HG03103 (cell line): ENCODE data around the gene SPATA1.

Experiments
- ATAC-seq: cut with Tn5 transposase; IDR thresholded peaks from one replicate; pipeline ENCODE4 v1.9.1; 2021; ENCODE audit warnings: low read depth; ENCODE audit not compliant: unreplicated experiment

SPATA1 gene, protein sequence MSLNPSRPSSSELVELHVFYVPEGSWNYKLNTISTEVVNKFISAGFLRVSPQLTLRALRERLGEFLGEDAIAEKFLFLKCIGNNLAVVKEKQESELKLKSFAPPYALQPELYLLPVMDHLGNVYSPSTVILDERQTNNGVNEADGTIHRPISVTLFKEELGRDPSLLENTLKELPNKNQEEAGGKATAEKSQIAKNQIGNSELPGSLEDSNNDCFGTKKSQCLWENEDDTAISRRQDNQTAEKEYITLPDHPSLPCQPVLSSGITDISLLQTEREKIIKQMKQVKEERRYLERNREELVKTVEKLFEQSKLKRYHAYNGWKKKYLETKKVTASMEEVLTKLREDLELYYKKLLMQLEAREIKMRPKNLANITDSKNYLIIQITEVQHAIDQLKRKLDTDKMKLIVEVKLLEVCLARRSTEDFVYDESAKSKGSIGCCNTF

GRCh38 chr1:84506002-84506728, at the start of gene SPATA1, which contains the start of gene GNG5:
SPATA1 (plus strand) TSS chr1:84506386; CDS start chr1:84516360, 9,974 bp downstream.
GNG5 (minus strand) TSS chr1:84506581; CDS start chr1:84506091, 490 bp downstream.
- ATAC-seq, result peak; percentile 79

GRCh38 chr1:84462118-84462517, 44.1 kb upstream of the SPATA1 start:
- no peak for ATAC-seq

DNA sequence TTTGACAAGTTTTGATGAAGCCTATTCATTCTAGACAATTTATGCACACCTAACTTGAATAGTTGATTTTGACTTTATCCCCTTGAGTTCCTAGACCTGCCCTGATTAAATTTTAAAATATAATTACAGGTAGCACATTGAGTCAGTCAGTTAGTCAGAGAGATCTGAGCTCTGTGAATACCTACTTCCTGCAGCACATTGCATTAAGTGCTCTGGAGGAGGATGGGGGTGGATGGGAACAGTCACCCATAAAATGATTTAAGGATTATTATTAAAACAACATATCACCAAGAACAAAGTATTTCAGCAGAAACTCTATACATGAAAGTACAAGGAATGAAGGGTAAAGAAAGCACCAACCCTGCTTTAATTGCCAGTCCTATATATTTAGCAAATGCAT, 38.9 kb upstream of the SPATA1 start:
- ATAC-seq, result no peak

DNA sequence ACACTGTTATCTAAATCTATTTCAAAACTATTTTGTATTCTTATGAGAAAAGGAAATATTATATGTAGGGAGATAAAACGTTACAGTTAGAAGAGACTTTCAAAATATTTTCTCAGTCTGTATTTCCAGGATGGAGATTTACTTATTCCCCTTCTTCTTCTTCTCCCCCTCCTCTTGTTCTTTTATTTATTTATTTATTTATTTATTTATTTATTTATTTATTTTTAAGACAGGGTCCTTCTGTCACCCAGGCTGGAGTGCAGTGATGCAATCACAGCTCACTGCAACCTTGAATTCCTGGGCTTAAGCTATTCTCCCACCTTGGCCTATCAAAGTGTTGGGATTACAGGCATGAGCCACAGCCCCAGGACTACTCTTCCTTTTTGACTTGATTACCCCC, 30.0 kb upstream of the SPATA1 start:
- ATAC-seq, result no peak

DNA sequence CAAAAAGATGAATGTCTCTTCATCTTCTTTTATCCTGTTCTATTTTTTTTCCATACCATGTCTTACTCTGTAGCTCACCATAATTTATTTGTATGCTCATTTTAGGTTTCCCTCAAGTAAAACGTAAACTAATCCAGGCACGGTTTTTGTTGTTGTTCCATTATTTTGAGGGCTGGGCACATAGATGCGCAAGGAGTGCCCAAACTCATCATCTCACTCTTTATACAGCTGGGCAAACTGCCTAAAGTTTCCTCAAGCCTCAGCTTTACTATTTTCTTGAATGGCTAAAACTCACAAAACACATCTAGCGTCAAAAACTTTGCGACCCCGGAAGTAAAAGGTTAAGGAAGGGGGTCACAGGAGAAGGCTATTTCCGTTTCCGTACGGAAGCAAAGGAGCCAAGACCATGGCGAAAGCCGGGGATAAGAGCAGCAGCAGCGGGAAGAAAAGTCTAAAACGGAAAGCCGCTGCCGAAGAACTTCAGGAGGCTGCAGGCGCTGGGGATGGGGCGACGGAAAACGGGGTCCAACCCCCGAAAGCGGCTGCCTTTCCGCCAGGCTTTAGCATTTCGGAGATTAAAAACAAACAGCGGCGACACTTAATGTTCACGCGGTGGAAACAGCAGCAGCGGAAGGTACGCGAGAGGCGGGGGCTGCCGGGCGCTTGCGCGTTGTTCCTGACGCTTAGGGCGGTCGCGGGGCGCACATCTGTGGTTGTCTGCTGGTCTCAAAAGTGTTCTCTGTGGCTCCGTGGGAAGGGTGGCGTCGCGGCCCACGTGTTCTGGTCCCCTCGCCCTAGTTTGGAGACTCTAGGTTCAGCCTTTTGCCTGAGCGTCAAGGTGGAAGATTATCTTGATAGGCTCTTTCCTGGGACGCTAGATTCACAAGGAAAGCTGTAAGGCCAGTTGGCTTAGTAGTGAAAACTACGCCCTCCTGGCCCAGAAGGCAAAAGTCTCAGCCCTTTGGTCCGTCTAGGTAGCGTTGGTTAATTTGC, 27.0 kb upstream of the SPATA1 start, which contains the start of gene RPF1:
Gene RPF1 (plus strand): TSS at position 391 of the 993 bp plus-strand sequence. CDS start 16 bp downstream, at position 407.
- peak; percentile 91 for ATAC-seq

GRCh38 chr1:84479998-84480397, 26.2 kb upstream of the SPATA1 start:
- no peak for ATAC-seq

- no peak for ATAC-seq
Observed at GRCh38 chr1:84480650-84481049, 25.5 kb upstream of the SPATA1 start.

DNA sequence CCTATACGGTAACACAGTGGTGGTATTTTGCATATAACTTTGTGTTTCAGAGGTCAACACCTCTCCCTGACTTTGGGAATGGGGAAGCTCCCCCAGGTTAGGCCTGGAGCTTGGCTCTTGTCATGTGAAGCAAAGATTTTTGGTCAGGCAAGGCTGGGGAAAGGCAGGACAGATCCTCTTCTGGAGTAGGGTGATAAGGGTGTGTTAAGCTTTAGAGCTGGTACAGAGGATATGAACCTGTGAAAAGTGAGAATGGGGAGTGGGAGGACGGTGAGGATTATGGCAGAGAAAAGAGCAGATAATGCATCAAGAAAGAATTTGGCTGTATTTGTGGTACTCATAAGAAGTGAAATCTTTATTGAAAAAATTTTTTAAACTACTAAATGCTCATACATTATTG, 24.9 kb upstream of the SPATA1 start:
- no peak for ATAC-seq

GRCh38 chr1:84488107-84488506, 18.1 kb upstream of the SPATA1 start:
- no peak for ATAC-seq

GRCh38 chr1:84489766-84490165, 16.4 kb upstream of the SPATA1 start:
- no peak for ATAC-seq

- ATAC-seq, result no peak
Observed at GRCh38 chr1:84492726-84493125, 13.5 kb upstream of the SPATA1 start.

DNA sequence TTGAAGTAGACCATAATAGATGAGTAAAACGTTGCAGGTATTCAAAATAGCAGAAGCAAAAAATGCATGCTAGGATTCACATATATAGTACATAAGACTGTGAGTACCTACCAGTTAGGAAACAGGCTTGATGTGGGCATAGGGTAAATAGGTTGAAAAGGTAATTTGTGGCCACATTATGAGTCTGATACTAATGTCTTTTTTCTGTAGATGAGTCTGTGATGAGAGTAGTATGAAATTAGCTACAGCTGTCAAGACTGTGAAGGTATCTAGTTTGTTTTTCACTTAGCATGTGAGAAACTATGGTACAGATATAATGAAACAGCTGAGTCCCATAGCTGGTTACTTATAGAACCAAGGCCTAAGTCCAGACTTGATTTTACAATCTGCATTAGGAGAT, 12.4 kb upstream of the SPATA1 start:
- no peak for ATAC-seq

- no peak for ATAC-seq
Observed at GRCh38 chr1:84496498-84496897, 9.7 kb upstream of the SPATA1 start.

GRCh38 chr1:84497631-84498275, 8.4 kb upstream of the SPATA1 start:
- no peak for ATAC-seq

- ATAC-seq, result no peak
Observed at GRCh38 chr1:84502927-84503326, 3.3 kb upstream of the SPATA1 start.

DNA sequence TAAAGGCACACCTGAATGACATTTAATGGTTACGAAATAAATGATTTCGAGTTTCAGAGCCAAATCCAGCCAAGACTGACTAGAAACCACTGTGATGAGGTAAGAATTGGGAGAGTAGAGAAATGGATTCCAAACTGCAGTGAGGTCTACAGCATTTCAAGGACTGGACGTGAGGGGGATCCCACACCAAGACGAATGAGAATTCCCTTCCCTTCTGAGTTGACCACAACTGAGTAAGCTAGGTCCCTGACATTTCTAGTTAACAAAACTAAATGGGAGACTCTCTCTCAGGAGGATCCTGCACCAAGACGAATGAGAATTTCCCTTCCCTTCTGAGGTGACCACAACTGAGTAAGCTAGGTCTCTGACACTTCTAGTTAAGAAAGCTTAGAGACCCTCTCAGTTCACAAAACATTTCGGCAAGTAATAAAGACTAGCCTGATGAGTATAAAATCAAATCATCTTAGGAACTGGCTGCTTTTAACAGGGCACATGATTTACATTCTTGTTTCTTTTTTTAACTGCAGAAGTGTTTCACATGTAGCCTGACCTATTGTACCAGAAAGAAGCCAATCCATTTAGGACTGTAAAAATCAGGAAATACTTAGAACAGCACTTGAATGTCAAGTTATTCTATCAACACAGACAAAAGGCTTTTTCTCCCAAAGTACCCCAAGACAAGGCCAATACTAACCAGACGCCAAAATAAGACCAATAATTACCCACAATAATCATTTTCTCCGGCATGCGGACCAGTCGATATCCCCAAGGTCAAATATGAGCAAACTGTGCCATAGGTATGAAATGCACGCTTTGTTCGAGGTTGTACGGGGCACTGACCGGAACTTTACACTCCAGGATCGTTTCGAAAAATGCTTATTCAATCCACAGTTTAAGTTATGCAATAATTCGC, 1.4 kb upstream of the SPATA1 start:
- ATAC-seq, result no peak

- ATAC-seq, result peak; percentile 21
Observed at GRCh38 chr1:84505493-84506001, 639 bp upstream of the SPATA1 start.

DNA sequence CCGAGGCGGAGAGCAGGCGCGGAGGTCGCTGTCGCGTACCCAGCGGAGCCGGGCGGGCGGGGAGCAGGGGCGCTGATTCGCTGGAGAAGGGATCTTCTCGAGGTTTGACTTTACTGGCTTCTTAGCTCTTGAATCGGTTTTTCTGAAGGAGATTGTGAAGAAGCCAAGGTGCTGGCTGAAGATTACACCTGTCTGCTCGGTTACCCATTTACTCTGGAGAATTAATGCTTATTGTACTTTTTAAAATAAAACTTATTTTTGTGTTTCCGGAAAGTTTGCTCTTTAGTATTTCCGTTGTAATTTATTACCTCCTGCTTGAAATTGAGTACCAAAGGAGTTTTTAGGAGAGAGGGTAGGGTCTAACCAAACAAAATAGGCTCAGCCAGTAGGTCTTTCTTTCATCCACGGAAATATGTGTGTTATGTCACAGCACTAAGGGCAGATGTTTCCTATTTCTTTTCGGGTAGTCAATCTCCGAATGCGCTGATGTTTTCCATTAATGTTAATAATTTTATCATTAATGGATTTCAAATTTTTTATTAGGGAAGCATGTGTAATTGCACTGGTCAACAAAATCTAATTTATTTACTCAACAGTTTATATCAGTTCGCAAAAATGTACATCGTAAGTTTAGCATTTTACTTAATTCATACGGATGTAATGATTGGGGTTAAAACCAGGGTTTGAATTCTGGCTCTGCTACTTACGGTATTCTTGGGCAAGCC, 705 bp downstream of the SPATA1 start:
- ATAC-seq, result no peak
